ENCODE data around the gene LAMA5.

DNA sequence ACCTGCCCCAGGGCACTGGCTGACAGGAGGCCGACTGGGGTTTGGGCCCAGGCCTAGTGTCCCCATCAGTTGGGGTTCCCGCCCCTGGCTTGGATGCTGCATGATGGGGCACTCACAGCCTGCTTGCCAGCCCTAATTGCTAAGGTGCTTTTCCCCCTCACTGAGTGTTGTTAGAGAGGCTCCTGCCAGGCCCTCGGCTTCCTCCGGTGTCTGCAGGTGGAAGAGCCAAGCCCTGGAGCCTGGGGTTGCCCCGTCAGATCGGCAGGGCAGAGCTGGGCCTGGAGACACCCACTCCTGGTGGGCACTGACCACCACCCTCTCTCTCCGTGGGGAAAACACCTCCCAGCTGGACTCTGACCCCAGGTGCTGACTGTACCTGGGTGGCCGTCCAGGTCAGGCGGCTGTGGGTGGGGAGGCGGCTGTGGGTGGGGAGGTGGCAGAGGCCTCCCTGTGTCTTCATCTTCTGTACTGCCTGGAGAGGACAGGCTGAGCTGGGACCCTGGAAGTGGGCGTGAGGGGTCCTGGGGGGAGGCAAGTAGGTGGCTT, 46.0 kb upstream of the LAMA5 start:
- TF ChIP-seq RAD21 (IDR thresholded peaks at IDR 0.05 in 1 of 2, conservative IDR thresholded peaks at IDR 0.05 in 1 of 2; ENCODE audit: low read depth in 2 of 2, low read length in 2 of 2) (no peak), EZH2 (IDR thresholded peaks at IDR 0.05; ENCODE audit: low read depth, low read length, severe bottlenecking) (no peak), CTCF (IDR thresholded peaks at IDR 0.05; ENCODE audit: control extremely low read depth in 1 of 3, insufficient read depth in 1 of 3, low read depth in 1 of 3, low read length in 3 of 3) (no peak), POLR2AphosphoS5 (IDR thresholded peaks at IDR 0.05; ENCODE audit: low read depth, low read length) (no peak), CHD2 (IDR thresholded peaks at IDR 0.05; ENCODE audit: low read length) (no peak)
- TF ChIP-seq, protein P1, sequence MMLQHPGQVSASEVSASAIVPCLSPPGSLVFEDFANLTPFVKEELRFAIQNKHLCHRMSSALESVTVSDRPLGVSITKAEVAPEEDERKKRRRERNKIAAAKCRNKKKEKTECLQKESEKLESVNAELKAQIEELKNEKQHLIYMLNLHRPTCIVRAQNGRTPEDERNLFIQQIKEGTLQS (IDR thresholded peaks at IDR 0.05; ENCODE audit: insufficient read depth, low read depth, low read length): no peak

All from H1 (cell line).